Left colon (tissue), 2 donors: ENCODE results near the gene GART. TPM values are rescaled to one million over a fixed set of nuclear protein-coding genes. Genes with fewer than 3 reads are reported as not detected.
"Not testable (repeated sequence)": the region's sequence is repeated elsewhere in the genome, so short reads cannot be mapped to it uniquely, and the experiment has no call there.

Experiments used
- ATAC-seq: fragments of 200-7000 bp; cut with Tn5 transposase; one replicate; pipeline ENCODE4 v1.9.1; 2020; ENCODE audit warnings: mild to moderate bottlenecking, moderate library complexity
- DNase-seq, 2 donors: peaks; one replicate each; pipeline ENCODE4 v3.0.0-alpha.2; 2020
- intact Hi-C, 2 donors: fragments of 100-400 bp; cut with DNase I in 1 of 2; cut with micrococcal nuclease in 1 of 2; formaldehyde crosslinking; loops; one replicate each; pipeline versions ENCODE4 v1.11.2 to v1.14.0; 2022; cut with DNase I, micrococcal nuclease
- total RNA-seq, 2 donors: library from RNA; stranded (reverse); fragmentation: NEBNext Ultra II Directional; extraction: Animal tissue kit (Norgen Biotek cat#: 25700); gene quantifications; one replicate each; pipeline ENCODE4 v1.2.1, GENCODE V29; 2021
- donor health status: DM: no; HTN: no; CAD: no.
- donor health status: DM: yes; HTN: yes; CAD: no.

The GART gene
- total RNA-seq, 2 donors from 2014 or later = 48.9 to 57.7 TPM

GRCh38 chr21:33480481-33481103 is 61.3 kb downstream of the GART start:
- no peak for DNase-seq
- intact Hi-C loops = no loop called here
- no peak for ATAC-seq

- intact Hi-C loops = no loop called here
- DNase-seq (peak; percentile 95 to 97), ATAC-seq (peak; percentile 92)
Measured at GRCh38 chr21:33479679-33480480, 62.0 kb downstream of the GART start, which contains the start of gene TMEM50B. Gene TMEM50B, minus strand, starts transcription at chr21:33479974. Its CDS starts 11,089 bp downstream, at chr21:33468885.

DNA sequence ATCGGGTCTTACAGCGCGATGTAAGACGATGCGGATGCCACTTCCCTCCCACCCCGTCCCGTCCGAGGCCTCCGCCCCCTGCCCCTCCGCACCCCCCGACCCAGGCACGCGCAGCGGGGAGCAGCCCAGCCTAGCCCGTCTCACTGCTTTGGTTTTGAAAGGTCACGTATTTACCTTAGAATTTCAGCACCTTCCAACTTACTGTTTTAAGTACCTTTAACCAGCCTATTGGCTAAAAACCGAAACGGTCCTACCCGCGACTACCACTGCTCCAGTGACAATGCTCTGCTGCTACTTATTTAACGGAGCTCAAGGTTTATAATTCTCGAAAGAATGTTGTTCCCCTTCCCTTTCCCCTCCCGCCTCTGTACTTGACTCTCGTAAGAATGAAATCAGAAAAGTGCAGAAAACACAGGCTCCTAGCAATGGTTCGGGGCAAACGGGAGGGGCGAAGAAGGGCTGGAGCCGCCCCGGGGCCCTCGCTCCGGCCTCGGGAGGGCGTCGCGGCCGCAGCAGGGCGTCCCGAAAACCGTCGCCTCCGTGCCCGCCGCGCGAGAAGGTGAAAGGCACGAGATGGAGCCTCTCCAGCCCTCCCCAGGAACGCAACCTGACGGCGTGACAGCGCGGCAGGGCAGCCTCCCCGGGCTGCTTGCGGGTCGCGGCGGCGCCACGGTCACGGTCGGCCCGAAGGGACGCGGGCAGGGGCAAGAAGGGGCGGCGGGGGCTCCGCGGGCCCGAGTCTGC is 62.8 kb downstream of the GART start:
- peak; percentile 36 for ATAC-seq
- DNase-seq = peak; percentile 37 to 56
- intact Hi-C loops = no loop called here

GRCh38 chr21:33478182-33478581 is 63.7 kb downstream of the GART start:
- intact Hi-C loops = no loop called here
- peak in 1 of 2 donors; percentile 10 for DNase-seq
- no peak for ATAC-seq

GRCh38 chr21:33477066-33477465 is 64.9 kb downstream of the GART start:
- DNase-seq = no peak
- no peak for ATAC-seq
- intact Hi-C loops = no loop called here

- ATAC-seq (no peak), DNase-seq (no peak)
- intact Hi-C loops = no loop called here
Measured at GRCh38 chr21:33473344-33473743, 68.6 kb downstream of the GART start.

GRCh38 chr21:33470701-33471100 is 71.2 kb downstream of the GART start:
- intact Hi-C loops = no loop called here
- ATAC-seq = no peak
- DNase-seq = no peak

- DNase-seq, ATAC-seq, intact Hi-C loops: not testable (repeated sequence)
Measured at GRCh38 chr21:33469183-33469582, 72.7 kb downstream of the GART start.

DNA sequence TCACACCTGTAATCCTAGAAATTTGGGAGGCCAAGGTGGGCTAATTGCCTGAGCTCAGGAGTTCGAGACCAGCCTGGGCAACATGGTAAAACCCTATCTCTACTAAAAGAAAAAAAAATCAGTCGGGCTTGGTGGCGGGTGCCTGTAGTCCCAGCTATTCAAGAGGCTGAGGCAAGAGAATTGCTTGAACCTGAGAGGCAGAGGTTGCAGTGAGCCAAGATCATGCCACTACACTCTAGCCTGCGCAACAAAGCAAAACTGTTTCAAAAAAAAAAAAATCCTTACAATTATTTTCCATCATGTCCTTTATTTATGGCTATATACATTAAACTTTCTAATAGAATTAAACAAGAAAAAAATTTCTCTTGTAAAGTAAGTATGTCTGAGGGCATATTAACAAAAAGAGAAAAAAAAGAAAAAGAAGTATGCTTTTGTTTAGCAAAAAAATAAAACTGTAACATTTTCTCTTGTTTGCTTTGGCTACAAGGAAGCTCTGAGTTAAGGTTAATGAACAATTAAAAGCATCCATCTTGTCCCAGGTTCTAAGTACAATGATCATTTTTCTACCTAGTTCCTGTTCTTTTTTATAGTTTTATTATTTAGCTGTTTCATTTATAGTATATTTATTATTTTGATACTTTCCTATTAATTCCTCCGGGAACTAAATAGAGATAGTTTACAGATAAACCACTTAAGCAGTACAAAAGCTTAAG is 80.2 kb downstream of the GART start:
- intact Hi-C loops = no loop called here
- ATAC-seq = peak; percentile 55

DNA sequence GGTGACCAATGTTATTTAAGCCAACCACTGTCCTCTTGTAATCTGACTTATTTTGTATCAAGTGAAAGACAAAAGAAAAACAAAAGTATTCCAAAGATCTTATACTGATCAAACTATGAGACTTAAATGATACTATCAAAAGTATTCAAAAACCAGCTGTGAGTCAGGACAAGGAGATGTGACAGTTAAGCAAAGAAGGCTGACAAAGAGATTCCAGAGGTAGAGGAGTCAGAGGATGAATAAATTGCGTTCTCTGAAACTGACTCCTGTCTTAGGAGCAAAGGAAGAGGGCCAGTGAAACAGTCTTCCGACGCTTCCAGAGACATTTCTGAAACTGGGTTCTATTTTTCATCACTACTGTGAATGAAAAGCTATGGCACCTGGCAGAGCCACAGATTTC is 83.1 kb downstream of the GART start:
- DNase-seq (no peak), ATAC-seq (no peak)
- intact Hi-C loops = no loop called here

More for the DNA sequence above, 80.2 kb downstream of the GART start:
- no peak for DNase-seq

DNA sequence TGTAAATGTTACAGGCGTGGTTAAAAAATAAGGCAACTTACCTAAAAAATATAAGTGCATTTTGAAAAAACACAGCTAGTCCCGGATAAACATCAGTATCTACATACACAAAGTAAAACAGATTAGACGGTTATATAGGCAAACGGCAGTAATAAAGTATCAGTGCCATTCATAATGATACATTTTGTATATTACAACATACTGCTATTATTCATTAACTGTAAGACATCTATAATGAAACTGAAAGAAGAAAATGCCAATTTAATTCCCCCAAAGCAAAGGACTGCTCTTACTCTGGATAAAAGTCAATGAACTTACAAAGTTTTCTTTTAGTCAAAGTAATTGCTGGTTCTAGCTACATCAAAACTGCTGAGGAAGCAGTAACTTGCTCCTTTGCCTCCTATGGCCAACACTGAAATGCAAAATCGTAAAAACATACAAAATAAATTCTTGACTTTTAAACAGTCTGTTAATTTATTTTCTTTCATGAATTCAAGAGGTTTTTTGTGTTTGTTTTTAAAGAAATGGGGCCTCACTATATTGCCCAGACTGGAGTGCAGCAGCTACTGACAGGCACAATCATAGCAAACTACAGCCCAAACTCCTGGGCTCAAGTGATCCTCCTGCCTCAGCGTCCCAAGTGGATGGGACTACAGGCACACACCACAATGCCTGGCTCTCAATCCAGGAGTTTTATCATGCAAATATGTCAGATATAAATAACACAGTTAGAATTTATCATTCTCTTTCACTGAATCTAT is 86.1 kb downstream of the GART start:
- no peak for DNase-seq
- intact Hi-C loops = no loop called here
- ATAC-seq = no peak

Other genes with a start within 250 kb of the GART start
- gene IFNAR1, start 217.1 kb downstream of the GART start, total RNA-seq = 10 to 100 TPM; 37.1 to 50.1 TPM
- gene IFNGR2, start 138.7 kb downstream of the GART start, total RNA-seq = 100 to 1,000 TPM in 1 of 2 donors, 10 to 100 TPM in 1; 71.9 to 140 TPM
- 10 to 100 TPM; 34.9 to 41.5 TPM for gene TMEM50B, start 62.1 kb downstream of the GART start, total RNA-seq
- gene DNAJC28, start 50.4 kb downstream of the GART start, total RNA-seq = 1 to 10 TPM; 2.5 to 4.0 TPM
- 100 to 1,000 TPM; 202 to 213 TPM for gene SON, start 921 bp upstream of the GART start, total RNA-seq
- gene DONSON, start 46.6 kb upstream of the GART start, total RNA-seq = 1 to 10 TPM; 7.3 to 7.6 TPM
- 10 to 100 TPM; 34.7 to 37.2 TPM for gene CRYZL1, start 99.6 kb upstream of the GART start, total RNA-seq
- gene ITSN1, start 100.4 kb upstream of the GART start, total RNA-seq = 10 to 100 TPM; 31.3 to 36.9 TPM